Thyroid gland (tissue), 4 donors: Measurements from ENCODE around the gene SYNPO2.

Experiments used
- POLR2A ChIP-seq, 2 donors: fragments of 450-650 bp; IDR thresholded peaks; one replicate each; pipeline ENCODE4 v1.6.1; 2017; ENCODE audit warnings: antibody characterized with exemption in 2 of 2, mild to moderate bottlenecking in 2 of 2, moderate library complexity in 1 of 2
- TF ChIP-seq, protein P1 (sequence below), 6 experiments: fragments of 200-600 bp in 3 of 6; fragments of 450-650 bp in 3 of 6; sonication (generic) in 3 of 6; IDR thresholded peaks; one replicate each; pipeline ENCODE4 v1.5.1; 2016 to 2019; ENCODE audit warnings: antibody characterized with exemption in 6 of 6, mild to moderate bottlenecking in 2 of 6, inconsistent platforms in 1 of 6, moderate library complexity in 1 of 6

DNA sequence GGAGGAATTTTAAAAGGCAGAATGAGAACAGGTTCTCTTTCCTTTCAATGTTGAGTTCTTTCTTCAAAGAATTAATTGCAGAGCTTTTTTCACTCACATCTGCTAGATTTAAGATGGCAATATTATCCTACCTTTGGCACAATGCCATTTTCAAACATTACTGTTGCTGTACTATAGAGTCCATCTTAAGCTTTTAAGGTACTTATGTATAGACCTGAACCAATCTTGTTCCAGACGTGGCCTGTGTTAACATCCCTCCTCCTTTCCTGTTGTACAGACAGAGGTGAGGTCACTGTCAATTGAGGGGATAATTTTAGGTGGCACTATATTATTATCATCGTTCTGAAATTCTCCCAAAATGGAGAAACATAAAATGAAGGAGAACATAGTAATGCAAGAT is 194.0 kb downstream of the SYNPO2 start:
- TF ChIP-seq, protein P1, sequence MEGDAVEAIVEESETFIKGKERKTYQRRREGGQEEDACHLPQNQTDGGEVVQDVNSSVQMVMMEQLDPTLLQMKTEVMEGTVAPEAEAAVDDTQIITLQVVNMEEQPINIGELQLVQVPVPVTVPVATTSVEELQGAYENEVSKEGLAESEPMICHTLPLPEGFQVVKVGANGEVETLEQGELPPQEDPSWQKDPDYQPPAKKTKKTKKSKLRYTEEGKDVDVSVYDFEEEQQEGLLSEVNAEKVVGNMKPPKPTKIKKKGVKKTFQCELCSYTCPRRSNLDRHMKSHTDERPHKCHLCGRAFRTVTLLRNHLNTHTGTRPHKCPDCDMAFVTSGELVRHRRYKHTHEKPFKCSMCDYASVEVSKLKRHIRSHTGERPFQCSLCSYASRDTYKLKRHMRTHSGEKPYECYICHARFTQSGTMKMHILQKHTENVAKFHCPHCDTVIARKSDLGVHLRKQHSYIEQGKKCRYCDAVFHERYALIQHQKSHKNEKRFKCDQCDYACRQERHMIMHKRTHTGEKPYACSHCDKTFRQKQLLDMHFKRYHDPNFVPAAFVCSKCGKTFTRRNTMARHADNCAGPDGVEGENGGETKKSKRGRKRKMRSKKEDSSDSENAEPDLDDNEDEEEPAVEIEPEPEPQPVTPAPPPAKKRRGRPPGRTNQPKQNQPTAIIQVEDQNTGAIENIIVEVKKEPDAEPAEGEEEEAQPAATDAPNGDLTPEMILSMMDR (IDR thresholded peaks at IDR 0.05): no peak
- TF ChIP-seq POLR2A (IDR thresholded peaks at IDR 0.05): no peak
